Measurements from ENCODE around the gene PDE8A. TPM values are rescaled to one million over a fixed set of nuclear protein-coding genes. Genes with fewer than 3 reads are reported as not detected.

PDE8A gene
- total RNA-seq, 1 experiment from 2014 or later, result 65.9 TPM

GRCh38 chr15:85059734-85060133 is 78.1 kb downstream of the PDE8A start:
- CTCF ChIA-PET, result interaction anchor here (0.7 kb wide), 1 partner anchor 11 kb away, joined by 3 read pairs; no protein-coding TSS in a partner anchor
- BruUV-seq (replicated peaks), result no TSS peak
- H3K4me1 Mint-ChIP-seq (ENCODE audit: low read depth, unreplicated experiment), result peaks cover 16% of the 10 kb centered on the region
- H3K9me3 Mint-ChIP-seq (ENCODE audit: low read depth, unreplicated experiment), result peaks cover 20% of the 10 kb centered on the region
- no peak overlapping the region for H3K27ac Mint-ChIP-seq (ENCODE audit: unreplicated experiment)
- no peak for DNase-seq
- no peaks in the 10 kb centered on the region for H3K27me3 Mint-ChIP-seq (ENCODE audit: unreplicated experiment)
- H3K4me3 Mint-ChIP-seq (ENCODE audit: low read depth, unreplicated experiment), result no peak overlapping the region
- intact Hi-C loops (cut with micrococcal nuclease; ENCODE audit: unreplicated experiment), result no loop called here
- no peaks in the 10 kb centered on the region for H3K36me3 Mint-ChIP-seq (ENCODE audit: insufficient read depth, unreplicated experiment)
- no peak for TF ChIP-seq CTCF (IDR thresholded peaks at IDR 0.05; ENCODE audit: unreplicated experiment)

GRCh38 chr15:85062560-85062959 is 80.9 kb downstream of the PDE8A start:
- no peak for DNase-seq
- no TSS peak for BruUV-seq (replicated peaks)
- Mint-ChIP-seq H3K27ac (ENCODE audit: unreplicated experiment) (no peak overlapping the region), H3K9me3 (ENCODE audit: low read depth, unreplicated experiment) (peaks cover 12% of the 10 kb centered on the region), H3K27me3 (ENCODE audit: unreplicated experiment) (no peaks in the 10 kb centered on the region), H3K4me1 (ENCODE audit: low read depth, unreplicated experiment) (peaks cover 19% of the 10 kb centered on the region), H3K36me3 (ENCODE audit: insufficient read depth, unreplicated experiment) (no peaks in the 10 kb centered on the region), H3K4me3 (ENCODE audit: low read depth, unreplicated experiment) (no peak overlapping the region)
- CTCF ChIA-PET, result no interaction called here
- no peak for TF ChIP-seq CTCF (IDR thresholded peaks at IDR 0.05; ENCODE audit: unreplicated experiment)
- intact Hi-C loops (cut with micrococcal nuclease; ENCODE audit: unreplicated experiment), result no loop called here

GRCh38 chr15:85063088-85063487 is 81.4 kb downstream of the PDE8A start:
- peaks cover 12% of the 10 kb centered on the region for H3K9me3 Mint-ChIP-seq (ENCODE audit: low read depth, unreplicated experiment)
- no peaks in the 10 kb centered on the region for H3K27me3 Mint-ChIP-seq (ENCODE audit: unreplicated experiment)
- intact Hi-C loops (cut with micrococcal nuclease; ENCODE audit: unreplicated experiment), result no loop called here
- no peak for DNase-seq
- no TSS peak for BruUV-seq (replicated peaks)
- no peak overlapping the region for H3K4me3 Mint-ChIP-seq (ENCODE audit: low read depth, unreplicated experiment)
- H3K36me3 Mint-ChIP-seq (ENCODE audit: insufficient read depth, unreplicated experiment), result peaks cover under 1% of the 10 kb centered on the region
- peaks cover 19% of the 10 kb centered on the region for H3K4me1 Mint-ChIP-seq (ENCODE audit: low read depth, unreplicated experiment)
- no peak overlapping the region for H3K27ac Mint-ChIP-seq (ENCODE audit: unreplicated experiment)
- TF ChIP-seq CTCF (IDR thresholded peaks at IDR 0.05; ENCODE audit: unreplicated experiment), result no peak
- CTCF ChIA-PET, result no interaction called here

GRCh38 chr15:85063522-85064079 is 81.9 kb downstream of the PDE8A start:
- Mint-ChIP-seq H3K9me3 (ENCODE audit: low read depth, unreplicated experiment) (peaks cover 12% of the 10 kb centered on the region), H3K4me3 (ENCODE audit: low read depth, unreplicated experiment) (no peak overlapping the region), H3K4me1 (ENCODE audit: low read depth, unreplicated experiment) (peaks cover 19% of the 10 kb centered on the region), H3K27ac (ENCODE audit: unreplicated experiment) (no peak overlapping the region), H3K36me3 (ENCODE audit: insufficient read depth, unreplicated experiment) (peaks cover 5% of the 10 kb centered on the region), H3K27me3 (ENCODE audit: unreplicated experiment) (no peaks in the 10 kb centered on the region)
- TF ChIP-seq CTCF (IDR thresholded peaks at IDR 0.05; ENCODE audit: unreplicated experiment), result no peak
- intact Hi-C loops (cut with micrococcal nuclease; ENCODE audit: unreplicated experiment), result no loop called here
- BruUV-seq (replicated peaks), result no TSS peak
- DNase-seq, result no peak
- CTCF ChIA-PET, result no interaction called here

Data from Calu3 (cell line).